Measurements from ENCODE around the gene ACAD10.
A peak's percentile ranks its signal among the peaks of the same experiment; 100 is the strongest.
"Not testable (repeated sequence)": the region's sequence is repeated elsewhere in the genome, so short reads cannot be mapped to it uniquely, and the experiment has no call there.

Gene ACAD10

DNA sequence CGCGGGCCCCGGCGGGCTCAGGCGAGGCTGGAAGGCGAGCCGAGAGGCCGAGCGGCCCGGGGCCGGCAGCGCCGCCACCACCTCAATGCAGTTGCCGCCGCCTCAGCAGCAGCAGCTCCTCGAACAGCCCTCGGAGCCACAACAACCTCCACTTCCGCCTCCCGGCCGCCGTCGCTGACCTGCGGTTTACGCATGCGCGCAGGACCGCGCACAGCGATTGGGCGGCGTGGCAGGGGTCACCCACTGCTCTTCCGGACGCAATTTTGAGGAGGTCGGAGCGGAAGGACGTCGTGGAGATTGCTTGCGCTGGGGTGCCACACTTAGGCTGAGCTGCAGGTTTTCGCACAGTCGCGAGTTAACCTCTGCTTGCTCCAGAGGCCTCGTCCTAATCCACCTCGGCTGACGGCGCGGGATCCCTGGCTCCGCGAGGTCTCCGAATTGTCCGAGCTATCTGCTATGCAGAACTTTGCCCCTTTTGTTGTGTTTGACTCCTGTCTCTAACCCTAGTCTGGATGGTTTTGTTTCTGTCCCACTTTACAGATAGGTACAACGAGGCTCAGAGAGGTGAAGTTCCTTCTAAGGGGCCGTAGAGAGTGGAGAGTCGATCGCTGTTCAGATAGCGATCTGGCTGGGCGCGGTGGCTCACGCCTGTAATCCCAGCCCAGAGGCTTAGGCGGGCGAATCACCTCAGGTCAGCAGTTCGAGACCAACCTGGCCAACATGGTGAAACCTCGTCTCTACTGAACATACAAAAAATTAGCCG lies at the start of gene ACAD10, which contains the start of gene BRAP:
ACAD10 (plus strand) TSS at position 243 of the 763 bp plus-strand sequence. CDS start 6,657 bp downstream, outside the sequence.
BRAP (minus strand) TSS at position 146 of the 763 bp plus-strand sequence. CDS start 164 bp downstream, outside the sequence.
- DNase-seq: peak; percentile 94

DNA sequence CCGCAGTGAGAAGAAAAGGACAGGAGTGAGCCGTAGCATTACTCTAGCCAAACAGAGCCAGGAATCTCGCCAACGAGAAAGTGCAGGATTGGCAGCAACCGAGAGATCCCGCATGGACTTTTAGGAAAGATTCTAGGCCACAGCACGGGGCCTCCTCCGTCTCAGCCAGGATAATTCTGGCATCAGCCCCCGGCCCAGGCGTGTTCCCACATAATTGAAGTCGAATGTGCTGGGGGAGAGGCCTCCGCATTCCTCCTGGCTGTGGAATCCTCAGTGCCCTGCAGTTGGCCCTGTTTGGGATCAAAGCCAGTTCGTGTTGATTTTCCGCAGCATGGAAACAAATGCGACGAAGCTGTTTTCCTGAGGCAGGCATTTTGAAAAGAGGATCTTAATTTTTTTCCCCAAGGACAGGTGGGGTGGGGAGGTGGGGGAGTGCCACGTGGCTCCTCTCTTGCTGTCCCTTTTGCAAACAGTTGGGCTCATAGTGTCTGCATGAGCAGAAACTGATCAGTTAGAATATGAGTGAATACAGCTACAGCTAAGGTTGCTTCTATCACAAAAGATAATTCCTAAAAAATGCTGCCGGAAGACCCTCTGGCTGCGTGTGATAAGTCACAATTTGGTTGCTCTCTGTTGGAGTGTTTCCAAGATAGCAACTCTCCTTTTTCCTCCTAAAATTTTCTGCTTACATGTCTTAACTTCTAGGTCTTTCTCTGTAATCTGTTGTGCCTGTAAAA lies 49.5 kb upstream of the ACAD10 start:
- peak; percentile 95 for DNase-seq

DNA sequence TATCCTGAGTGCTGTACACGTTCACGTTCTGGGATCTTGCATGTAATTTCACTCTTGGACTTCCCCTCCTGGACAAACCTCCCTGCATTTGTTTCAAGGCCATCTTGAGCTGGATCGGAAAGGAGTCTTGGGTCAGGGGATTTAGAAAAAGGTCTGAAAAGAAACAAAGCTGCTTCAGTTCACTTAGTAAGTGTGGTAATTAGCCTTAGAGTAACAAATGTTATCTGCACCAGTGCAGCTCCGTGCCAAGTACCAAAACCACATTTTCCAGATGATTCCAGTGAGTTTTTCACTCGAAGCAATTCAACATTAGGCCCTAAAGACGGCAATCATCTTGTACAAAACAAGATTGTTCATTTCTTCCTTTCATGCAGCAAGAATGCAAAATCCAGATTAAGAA lies 47.3 kb upstream of the ACAD10 start:
- peak; percentile 58 for DNase-seq

DNA sequence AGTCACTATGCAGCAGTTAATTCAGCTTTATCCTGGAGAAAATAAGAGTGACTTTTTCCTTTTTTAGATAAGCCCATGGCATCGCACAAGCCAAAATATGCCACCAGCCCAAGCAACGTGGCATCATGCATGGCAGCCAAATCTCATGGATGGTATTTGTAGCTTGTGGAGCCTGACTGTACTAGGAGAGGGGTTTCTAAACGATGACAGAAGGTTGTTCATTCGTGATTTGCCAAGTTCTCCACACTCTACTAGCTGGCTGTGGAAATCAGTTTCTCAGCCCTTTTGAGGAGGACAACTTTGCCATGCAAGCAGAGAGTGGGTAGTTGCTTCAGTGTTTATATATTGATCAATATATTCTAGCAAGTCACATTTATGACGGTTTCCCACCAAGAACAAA lies 45.3 kb upstream of the ACAD10 start:
- no peak for DNase-seq

DNA sequence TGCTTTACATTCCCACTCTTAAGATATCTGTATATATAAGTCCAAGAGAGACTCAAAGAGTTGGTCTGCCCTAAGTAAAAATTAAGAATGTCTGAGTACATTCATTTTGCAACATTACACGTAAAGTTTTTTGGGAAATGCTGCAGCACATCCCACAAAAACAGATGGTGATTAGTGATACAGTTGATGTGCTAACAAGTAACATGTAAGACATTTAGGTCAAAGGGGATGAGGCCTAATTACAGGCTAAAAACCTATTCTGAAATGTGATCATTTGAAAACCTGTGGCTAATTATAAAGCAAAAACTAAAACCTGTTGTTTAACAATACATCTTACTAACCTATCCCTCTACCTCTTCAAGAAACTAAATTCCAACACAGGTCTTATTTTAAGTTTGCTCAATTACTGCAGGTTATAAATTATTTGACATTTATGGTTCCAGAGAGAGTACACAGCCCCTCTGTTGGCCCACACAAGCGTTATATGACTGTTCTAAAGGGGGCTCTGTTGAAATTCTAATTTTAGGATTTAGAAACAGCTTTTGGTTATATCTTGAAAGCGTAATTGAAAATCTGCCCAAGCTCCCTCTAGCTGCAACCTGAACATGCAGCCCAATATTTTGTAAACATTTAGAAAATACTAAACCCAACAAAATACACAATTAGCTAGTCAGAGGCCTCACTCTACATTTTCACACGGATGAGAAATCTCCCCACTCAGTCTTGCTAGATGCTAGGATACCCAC lies 43.0 kb upstream of the ACAD10 start:
- DNase-seq: no peak

DNA sequence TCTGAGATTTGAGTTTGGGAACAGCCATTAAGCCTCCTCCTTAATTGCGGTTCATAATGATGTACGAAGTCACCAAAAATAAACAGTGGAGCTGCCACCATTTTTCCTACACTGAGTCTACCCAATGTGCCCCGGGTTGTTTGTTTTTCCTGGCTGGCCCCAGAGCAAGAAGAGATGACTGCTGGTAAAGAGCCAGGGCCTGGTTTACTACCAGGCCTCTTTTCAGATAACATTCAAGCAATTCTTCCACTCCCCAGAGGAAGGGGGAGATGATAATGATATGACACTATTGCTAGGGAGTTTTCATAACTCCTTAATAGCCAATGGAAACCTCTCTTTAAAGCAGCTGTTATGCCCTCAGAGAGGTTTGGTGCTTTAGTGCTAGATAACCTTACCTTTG lies 42.4 kb upstream of the ACAD10 start:
- peak; percentile 73 for DNase-seq

DNA sequence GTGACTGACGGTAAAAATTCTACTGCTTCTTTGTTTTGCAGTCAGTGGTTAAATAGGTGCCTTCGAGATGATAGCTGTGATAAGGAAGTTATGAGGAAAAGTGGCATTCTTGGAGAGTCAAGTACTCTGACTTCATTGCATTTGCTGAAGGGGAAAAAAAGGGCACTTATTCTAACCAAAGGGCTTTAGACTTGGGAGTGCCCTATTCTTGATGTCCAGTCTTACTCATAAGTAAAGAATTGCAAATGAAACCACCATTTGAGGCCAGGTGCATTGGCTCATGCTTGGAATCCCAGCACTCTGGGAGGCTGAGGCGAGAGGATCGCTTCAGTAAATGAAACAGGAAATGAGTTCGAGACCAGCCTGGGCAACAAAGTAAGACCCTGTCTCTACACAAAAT lies 40.4 kb upstream of the ACAD10 start:
- DNase-seq: no peak

DNA sequence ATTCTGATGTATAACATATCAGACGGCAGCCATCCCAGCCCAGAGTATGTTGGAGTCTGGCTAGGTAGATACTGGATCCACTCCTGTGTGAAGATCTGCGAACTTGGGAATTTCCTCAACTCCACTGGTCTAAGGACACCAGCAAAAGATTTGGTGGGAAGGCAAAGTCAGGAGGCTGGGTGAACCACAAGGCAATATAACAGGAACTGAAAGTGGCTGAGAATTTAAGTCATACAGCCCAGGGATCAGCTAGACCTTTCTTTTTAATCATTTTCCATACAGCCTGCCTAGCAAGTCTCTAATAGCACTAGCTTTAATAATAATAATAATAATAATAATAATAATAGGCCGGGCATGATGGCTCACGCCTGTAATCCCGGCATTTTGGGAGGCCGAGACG lies 34.9 kb upstream of the ACAD10 start:
- DNase-seq: no peak

DNA sequence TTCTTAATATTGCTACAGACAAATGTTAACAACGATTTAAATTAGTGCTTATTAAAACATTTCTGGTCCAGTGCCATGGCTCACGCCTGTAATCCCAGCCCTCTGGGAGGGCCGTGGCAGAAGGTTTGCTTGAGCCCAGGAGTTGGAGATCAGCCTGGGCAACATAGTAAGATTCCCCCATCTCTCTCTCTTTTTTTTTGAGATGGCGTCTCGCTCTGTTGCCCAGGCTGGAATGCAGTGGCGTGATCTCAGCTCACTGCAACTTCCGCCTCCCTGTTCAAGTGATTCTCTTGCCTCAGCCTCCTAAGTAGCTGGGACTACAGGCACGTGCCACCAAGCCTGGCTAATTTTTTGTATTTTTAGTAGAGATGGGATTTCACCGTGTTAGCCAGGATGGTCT lies 33.3 kb upstream of the ACAD10 start:
- not testable (repeated sequence) for DNase-seq

DNA sequence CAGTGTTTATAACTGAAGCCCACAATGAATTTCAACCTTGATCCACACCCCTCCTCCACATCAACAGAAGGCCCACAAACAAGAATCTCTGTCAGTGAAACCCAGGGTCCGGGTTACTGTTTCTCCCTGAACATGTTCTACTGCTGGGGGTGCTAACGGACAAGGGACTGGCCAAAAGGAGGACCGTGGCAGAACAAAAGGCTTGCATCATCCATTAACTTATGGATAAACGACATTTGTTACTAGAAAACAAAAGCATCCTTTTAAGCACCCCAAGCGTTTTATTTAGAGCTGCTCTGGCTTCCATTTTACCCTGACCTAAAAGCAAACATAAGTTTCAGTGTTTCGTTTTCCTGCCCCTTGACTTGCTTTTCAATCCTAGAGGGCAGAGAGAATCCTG lies 32.3 kb upstream of the ACAD10 start:
- no peak for DNase-seq

DNA sequence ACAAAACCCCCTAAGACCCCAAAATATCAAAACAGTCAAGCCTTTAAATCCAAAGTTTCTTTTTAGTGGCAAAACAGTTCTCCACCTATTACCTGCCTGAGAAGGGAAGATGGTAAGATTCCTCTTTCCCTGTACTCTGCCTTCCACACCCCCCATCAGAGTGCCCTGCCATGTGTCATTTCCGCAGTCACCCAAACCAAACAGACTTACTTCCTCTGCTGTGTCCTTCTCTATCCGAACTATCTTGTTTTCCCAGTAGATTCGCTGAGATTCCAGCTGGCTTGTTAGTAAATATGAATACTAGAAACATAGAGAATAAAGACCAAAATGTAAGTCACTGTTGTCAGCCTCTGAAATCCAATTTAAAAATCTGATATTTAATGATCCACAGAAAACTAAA lies 30.5 kb upstream of the ACAD10 start:
- no peak for DNase-seq

DNA sequence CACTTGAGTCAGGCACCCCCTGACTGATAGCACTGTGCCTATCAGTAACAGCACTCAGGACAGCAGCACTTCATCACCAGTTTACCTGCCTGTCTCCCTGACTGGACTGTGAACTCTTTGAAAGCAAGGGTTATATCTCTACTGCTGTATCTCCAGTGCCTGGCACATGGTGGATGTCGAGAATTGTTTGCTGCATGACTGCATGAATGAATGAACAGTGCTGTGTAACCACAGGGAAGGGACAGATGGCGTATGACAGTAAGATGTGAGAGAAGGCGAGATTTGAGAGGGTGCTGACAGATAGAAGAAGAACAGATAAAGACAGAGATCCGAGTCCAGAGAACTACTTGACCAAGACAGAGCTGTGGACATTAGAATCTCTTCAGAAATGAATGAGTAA lies 29.8 kb upstream of the ACAD10 start:
- no peak for DNase-seq

DNA sequence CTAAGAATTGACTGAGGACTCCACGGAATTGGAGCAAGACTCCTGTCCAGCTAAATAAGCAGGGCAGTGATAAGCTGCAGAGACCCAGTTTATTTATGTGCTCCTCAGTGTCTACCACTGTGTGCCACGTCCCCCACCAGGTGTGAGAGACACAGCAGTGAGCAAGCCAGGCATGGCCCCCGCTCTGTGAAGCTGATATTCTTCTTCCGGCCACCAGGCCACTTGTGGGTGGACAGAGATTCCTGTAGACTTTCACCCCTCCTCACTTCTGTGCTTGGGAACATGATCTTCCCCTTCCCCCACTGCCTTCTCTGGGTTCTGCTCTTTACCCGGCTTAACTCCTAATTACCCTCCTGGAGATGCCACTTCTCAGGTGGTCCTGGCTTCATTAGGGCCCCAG lies 21.4 kb upstream of the ACAD10 start:
- no peak for DNase-seq

DNA sequence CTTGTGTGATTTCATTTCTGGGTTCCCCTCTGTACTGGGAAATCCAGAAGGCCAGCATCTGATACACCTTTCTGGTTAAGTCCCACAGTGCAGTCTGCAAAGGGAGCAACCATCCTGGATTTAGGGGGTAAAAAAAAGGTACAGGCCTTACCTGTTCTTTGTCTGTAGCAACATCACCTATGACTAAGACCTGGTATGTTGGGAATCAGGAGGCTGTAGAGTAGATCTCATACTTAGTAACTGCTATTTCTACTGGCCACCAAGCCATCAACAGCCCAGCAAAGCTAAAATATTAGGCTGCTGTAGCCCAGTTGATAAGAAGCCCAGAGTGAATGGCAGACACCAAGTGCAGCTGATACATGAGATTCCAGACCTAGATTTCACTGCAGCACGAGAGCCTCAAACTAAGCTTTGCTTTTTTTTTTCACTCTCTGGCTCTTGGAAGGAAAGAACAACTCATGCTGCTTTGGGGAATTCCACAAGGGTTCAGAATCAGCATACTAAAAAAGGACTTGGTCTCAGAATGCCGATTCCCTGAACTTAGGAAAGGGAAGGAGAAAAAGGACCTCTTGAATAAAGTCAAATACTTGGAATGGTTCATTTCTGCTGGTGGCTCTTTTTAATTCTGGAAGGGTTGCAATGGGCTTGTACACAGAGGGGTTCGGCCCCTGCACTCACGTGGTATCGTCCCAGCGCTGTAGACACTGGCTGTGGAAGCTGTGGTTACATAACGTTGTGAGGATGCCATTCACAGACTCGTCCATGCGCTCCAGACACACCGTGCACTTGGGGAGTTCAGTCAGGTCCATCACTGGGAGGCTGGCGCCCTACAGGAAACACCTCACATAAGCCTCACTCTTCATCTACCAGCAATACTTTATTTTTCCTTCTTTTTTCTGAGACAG lies 20.6 kb upstream of the ACAD10 start:
- peak; percentile 39 for DNase-seq

DNA sequence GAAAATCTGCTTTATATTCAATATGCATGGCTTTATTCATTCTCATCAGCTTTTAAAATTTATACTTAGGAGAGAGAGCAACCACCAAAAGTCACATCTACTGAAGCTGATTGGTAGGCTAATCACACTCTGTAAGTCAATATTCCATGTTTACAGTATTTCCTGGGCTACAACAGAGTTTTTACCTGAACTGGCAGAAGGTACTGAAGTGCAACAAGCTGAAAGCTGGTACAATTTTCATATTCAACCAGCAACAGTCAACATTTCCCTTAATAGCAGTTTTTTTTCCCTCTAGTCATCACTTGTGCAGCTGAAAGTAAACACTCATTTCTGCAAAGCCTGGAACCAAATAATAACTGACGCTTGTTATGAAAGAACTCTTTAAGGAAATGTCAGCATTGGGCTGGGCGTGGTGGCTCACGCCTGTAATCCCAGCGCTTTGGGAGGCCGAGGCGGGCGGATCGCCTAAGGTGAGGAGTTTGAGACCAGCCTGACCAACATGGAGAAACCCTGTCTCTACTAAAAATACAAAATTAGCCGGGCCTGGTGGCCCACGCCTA lies 13.0 kb upstream of the ACAD10 start:
- DNase-seq: no peak

DNA sequence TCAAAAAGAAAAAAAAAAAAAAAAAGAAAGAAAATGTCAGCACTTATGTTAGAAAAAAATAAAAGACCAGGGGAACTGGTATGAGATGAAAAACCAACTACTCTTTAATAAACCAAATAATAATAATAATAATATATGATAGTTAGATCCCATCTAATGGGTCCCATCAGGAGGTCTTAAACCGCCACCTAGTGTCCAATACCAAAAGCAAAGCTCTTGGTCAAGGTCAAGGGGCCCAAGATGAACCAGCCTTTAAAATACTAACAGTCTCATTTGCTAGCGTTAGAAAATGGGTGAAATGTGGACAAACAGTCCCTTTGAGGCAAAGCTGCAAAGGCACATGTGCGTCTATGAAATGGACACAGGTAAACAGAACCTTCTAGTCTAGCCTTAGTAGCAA lies 12.3 kb upstream of the ACAD10 start:
- peak; percentile 53 for DNase-seq

DNA sequence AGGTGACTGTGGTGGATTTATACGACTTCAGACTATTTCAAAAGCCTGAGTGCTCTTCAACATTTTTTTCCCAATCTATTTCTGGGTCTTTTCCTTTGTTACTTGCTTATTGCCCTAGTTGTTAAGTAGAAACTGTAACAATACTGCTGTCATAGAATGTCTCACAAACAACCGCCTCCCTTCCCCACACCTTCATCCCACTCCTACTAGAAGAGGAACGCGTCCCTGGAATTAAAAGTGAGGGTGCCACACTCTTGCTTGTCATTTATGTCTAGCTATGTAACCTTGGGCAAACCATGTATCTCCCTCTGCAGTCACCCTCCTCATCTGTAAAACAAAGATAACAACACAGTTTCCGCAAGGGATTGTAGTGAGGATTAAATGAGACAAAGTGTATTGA lies 8.7 kb upstream of the ACAD10 start:
- DNase-seq: no peak

DNA sequence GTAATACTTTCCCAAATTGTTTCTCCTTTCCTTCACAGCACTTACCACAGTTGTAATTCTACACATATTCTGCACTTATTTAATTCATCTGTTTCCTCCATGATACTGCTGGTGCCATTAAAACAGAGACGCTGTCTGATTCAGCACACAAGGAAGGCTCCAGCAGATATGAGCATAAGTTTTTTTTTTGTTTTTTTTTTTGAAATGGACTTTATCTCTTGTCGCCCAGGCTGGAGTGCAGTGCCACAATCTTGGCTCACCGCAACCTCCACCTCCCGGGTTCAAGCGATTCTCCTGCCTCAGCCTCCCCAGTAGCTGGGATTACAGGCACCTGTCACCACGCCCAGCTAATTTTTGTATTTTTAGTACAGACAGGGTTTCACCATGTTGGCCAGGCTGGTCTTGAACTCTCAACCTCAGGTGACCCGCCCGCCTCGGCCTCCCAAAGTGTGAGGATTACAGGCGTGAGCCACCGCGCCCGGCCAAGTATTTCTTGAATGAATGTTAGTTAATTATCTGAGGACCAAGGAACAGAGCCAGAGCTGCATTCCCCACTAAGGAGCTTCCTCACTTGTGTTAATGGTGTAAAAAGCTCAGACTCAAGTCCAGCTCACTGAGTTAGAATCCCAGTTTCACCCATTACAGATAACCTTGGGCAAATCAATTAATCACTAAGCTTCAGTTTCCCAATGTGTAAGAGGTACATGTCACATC lies 1.2 kb upstream of the ACAD10 start:
- peak; percentile 39 for DNase-seq

DNA sequence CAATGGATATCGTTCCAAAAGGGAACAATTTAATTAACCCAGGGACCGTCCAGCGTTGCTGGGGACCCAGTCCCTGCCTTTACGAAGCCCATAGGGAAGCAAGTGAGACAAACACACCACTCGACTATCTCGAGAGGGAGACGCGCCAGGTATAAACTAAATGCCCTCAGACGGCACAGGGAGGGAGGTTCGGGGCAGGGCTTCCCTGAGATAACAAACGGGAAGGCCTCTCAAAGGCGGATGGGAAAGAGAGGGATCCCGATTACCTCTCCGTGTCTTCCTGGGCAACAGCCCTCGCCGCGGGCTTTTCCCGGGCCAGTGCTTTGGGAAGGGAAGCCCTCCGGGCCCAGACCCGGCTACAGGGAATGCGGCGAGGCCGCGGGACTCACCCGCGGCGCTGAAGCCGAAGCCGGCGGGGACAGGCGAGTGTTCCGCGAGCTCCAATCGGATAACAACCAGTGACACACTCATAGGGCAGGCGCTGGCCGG lies 487 bp upstream of the ACAD10 start:
- peak; percentile 58 for DNase-seq

DNA sequence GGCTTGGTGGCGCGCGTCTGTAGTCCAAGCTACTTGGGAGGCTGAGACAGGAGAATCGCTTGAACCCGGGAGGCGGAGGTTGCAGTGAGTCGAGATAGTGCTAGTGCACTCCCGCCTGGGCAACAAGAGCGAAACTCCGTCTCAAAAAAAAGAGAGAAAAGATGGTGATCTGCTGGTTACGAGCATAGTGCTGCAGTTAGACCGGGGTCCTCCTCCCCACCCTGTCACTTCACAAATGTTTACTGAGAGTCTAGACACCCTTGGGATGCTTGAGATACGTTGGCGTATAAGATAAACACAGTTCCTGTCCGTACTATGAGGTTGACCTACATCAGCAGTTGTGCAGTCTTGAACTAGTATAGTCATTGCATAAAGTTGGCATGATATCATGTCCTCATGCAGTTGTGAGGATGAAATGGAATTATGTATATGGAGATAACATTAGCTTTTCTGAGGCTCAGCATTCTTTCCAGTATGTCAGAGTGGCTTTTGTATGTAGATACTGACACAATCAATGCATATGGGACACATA lies 787 bp downstream of the ACAD10 start:
- peak; percentile 19 for DNase-seq

DNA sequence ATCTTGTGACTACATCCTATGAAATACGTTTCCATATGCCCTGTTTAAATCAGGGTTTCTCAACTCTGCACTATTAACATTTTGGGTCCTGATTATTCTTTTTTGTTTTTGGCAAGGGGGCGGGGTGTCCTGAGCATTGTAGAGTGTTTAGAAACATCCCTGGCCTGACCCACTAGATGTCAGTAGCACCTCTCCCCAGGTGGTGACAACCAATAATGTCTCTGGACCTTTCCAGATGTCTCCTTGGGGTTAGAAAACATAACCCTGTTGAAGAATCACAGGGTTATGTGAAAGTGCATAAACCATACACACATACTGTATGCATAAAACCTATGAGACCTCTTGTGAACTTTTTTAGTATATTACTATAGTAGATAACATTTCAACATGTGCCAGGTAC lies 1.4 kb downstream of the ACAD10 start:
- DNase-seq: peak; percentile 57

Measured in hematopoietic multipotent progenitor cell treated with erythropoietin and hydrocortisone succinate and interleukin-3 and kit ligand, for 8 days (in vitro differentiated cells).